ENCODE measurements around the gene FXYD5. TPM values are rescaled to one million over a fixed set of nuclear protein-coding genes. Genes with fewer than 3 reads are reported as not detected.

Gene FXYD5
- total and polyA plus RNA-seq, 8 donors = 10.3 to 118 (median 43.8) TPM

DNA sequence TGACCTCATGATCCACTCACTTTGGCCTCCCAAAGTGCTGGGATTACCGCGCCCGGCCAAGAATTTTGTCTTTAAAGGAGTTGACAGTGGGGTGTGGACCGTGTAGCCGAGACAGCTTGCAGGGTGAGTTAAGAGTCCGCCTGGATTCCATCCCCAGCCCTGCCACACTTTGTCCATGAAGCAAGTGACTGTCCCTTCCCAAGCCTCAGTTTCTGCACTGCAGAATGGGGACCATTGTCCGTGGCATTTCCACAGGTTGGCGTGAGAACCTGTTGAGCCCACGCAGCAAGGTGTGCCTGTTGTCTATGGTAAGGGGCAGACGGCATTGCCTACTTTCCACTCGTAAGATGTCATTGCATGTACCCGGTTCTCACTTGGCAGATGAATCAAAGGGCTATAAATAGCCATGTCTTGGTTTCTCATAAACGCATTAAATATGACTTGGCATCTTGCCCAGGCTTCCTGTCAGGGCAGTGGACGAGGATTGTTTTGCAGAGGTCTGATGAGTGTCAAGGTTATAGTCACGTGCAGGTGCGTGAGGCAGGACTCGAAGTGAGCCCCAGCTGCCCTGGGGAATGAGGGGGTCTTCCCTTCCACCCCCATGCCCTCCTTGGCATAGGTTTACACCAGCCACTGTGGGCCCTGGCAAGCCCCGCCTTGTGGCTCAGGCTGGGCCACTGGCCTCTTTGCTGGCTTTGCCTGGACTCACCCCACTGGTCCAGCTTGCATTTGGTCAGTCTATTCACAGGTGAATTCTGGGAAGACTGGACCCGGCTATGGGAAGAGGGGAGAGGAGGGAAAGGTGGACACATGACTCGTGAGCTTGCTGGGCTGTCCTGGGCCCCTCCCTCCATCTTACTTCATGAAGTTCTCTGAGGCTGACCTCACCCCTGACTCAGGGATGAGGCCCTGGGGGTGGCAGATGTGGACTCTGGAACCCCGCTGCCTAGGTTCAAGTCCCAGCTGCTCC, 59.4 kb downstream of the FXYD5 start:
- H3K36me3 ChIP-seq = no peaks in the 10 kb centered on the region
- WGBS, 5 donors = 17 to 24% (median 20%) methylated on average over 21 of the region's 21 CpGs
- intact Hi-C loops (cut with DNase I; ENCODE audit: low total_unique reads) = no loop called here
- peak; percentile 80 to 94 for DNase-seq
- H3K27me3 ChIP-seq = no peaks in the 10 kb centered on the region
- no peak for TF ChIP-seq POLR2A (IDR thresholded peaks at IDR 0.05)
- TF ChIP-seq POLR2AphosphoS5 (IDR thresholded peaks at IDR 0.05) = peak; percentile 45 to 74 (median 65)
- H3K9me3 ChIP-seq = peaks cover 0 to under 1% (median 0%) of the 10 kb centered on the region in 4 donors
- peak overlapping the region; percentile 60 to 85 (median 74) for H3K27ac ChIP-seq
- H3K4me1 ChIP-seq = peaks cover 14 to 22% (median 18%) of the 10 kb centered on the region in 4 donors
- H3K4me3 ChIP-seq = no peak overlapping the region

GRCh38 chr19:35214766-35215422, 60.4 kb downstream of the FXYD5 start:
- intact Hi-C loops (cut with DNase I; ENCODE audit: low total_unique reads) = no loop called here

GRCh38 chr19:35216016-35216832, 61.7 kb downstream of the FXYD5 start:
- H3K9me3 ChIP-seq = peaks cover 0 to 9% (median 0%) of the 10 kb centered on the region in 4 donors
- intact Hi-C loops (cut with DNase I; ENCODE audit: low total_unique reads) = no loop called here
- H3K4me1 ChIP-seq = peaks cover 20 to 38% (median 30%) of the 10 kb centered on the region in 4 donors
- 77 to 86% (median 84%) methylated on average over 8 of the region's 8 CpGs for WGBS, 5 donors
- no peaks in the 10 kb centered on the region for H3K36me3 ChIP-seq
- H3K4me3 ChIP-seq = no peak overlapping the region
- no peak for DNase-seq
- H3K27me3 ChIP-seq = no peaks in the 10 kb centered on the region
- H3K27ac ChIP-seq = peak overlapping the region in 1 of 5 donors; percentile 1
- TF ChIP-seq EP300 (IDR thresholded peaks at IDR 0.05) (no peak), CTCF (IDR thresholded peaks at IDR 0.05) (no peak), POLR2AphosphoS5 (IDR thresholded peaks at IDR 0.05) (no peak), POLR2A (IDR thresholded peaks at IDR 0.05) (no peak)

More at GRCh38 chr19:35214766-35215422, 60.4 kb downstream of the FXYD5 start:
- Histone ChIP-seq H3K4me3 (no peak overlapping the region), H3K4me1 (peaks cover 14 to 25% (median 19%) of the 10 kb centered on the region in 4 donors), H3K36me3 (no peaks in the 10 kb centered on the region), H3K27ac (peak overlapping the region in 3 of 5 donors; percentile 60 to 85 (median 74)), H3K9me3 (peaks cover 0 to 9% (median 0%) of the 10 kb centered on the region in 4 donors), H3K27me3 (no peaks in the 10 kb centered on the region)
- WGBS, 5 donors = 73 to 81% (median 77%) methylated on average over 7 of the region's 7 CpGs
- DNase-seq = no peak
- no peak for TF ChIP-seq EP300 (IDR thresholded peaks at IDR 0.05)
- TF ChIP-seq POLR2AphosphoS5 (IDR thresholded peaks at IDR 0.05) = no peak
- TF ChIP-seq CTCF (IDR thresholded peaks at IDR 0.05) = no peak
- no peak for TF ChIP-seq POLR2A (IDR thresholded peaks at IDR 0.05)

DNA sequence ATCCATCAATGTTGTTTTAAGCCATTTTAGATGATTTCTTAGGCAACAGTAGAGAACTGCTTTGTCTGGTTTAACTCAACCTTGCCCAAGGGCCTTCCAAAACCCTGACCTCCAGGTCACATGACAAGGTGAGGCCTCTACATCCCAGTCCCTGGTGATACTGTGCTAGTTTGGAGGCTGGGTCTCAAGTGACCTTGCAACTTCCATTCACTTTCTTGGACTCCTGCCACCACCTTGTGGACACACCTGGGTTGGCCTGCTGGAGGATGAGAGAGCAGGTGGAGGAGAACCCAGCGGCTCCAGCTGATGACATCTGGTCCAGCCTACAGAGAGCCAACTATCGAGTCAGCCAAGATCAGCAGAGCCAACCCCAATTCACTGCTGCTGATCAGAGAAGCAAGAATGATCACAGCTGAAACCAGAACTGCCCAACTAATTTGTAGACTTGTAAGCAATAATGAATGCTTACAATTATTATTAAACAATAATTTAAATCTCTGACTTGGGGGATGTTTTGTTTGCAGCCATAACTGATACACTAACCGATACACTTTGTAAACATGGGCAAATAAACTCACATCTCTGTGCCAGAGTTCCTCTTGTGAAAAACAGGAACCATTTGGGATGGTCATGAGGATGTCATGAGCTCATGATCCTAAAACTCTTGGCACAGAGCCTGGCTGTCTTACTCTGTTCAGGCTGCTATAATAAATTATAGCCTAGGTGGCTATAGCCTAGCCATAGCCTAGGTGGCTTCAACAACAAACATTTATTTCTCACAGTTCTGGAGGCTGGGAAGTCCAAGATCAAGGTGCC, 62.5 kb downstream of the FXYD5 start:
- peak; percentile 60 to 73 for DNase-seq
- H3K27ac ChIP-seq = peak overlapping the region in 3 of 5 donors; percentile 1 to 28 (median 1)
- H3K36me3 ChIP-seq = no peaks in the 10 kb centered on the region
- no peaks in the 10 kb centered on the region for H3K27me3 ChIP-seq
- 41 to 61% (median 54%) methylated on average over 3 of the region's 3 CpGs for WGBS, 5 donors
- no peak for TF ChIP-seq POLR2AphosphoS5 (IDR thresholded peaks at IDR 0.05)
- no peak for TF ChIP-seq EP300 (IDR thresholded peaks at IDR 0.05)
- no peak for TF ChIP-seq CTCF (IDR thresholded peaks at IDR 0.05)
- TF ChIP-seq POLR2A (IDR thresholded peaks at IDR 0.05) = no peak
- no peak overlapping the region for H3K4me3 ChIP-seq
- H3K4me1 ChIP-seq = peaks cover 22 to 41% (median 32%) of the 10 kb centered on the region in 4 donors
- peaks cover 0 to 9% (median 0%) of the 10 kb centered on the region in 4 donors for H3K9me3 ChIP-seq
- intact Hi-C loops (cut with DNase I; ENCODE audit: low total_unique reads) = no loop called here

Measured in stomach (tissue), 9 donors.